RWPE2 (cell line): ENCODE data around the gene PUS10.

Experiments
- ATAC-seq: fragments of 200-7000 bp; cut with Tn5 transposase; 3 replicates; pipeline ENCODE4 v1.9.1; 2021; ENCODE audit warnings: low read depth
- DNase-seq: peaks from one replicate; pipeline ENCODE4 v3.0.0-alpha.2; 2020; ENCODE audit warnings: low spot score
- H3K27ac ChIP-seq: fragments of 450-650 bp; 2 replicates; pipeline ENCODE4 v1.5.1; 2017; ENCODE audit warnings: mild to moderate bottlenecking; ENCODE audit not compliant: poor library complexity, severe bottlenecking
- H3K27me3 ChIP-seq: fragments of 250-450 bp; sonication (Bioruptor Pico); 2 replicates; pipeline ENCODE4 v1.5.1; 2021; ENCODE audit warnings: mild to moderate bottlenecking, moderate library complexity; ENCODE audit not compliant: insufficient read depth, poor library complexity, severe bottlenecking
- H3K36me3 ChIP-seq: fragments of 250-450 bp; sonication (Bioruptor Pico); 2 replicates; pipeline ENCODE4 v1.5.1; 2020; ENCODE audit warnings: low read depth, mild to moderate bottlenecking, moderate library complexity
- H3K4me1 ChIP-seq: fragments of 250-450 bp; sonication (Bioruptor Pico); 2 replicates; pipeline ENCODE4 v1.5.1; 2021; ENCODE audit warnings: mild to moderate bottlenecking, moderate library complexity; ENCODE audit not compliant: insufficient read depth, poor library complexity, severe bottlenecking
- H3K4me3 ChIP-seq: fragments of 250-450 bp; sonication (Bioruptor Pico); 2 replicates; pipeline ENCODE4 v1.5.1; 2021; ENCODE audit warnings: mild to moderate bottlenecking, moderate library complexity; ENCODE audit not compliant: severe bottlenecking
- H3K9me3 ChIP-seq: fragments of 250-450 bp; sonication (Bioruptor Pico); 2 replicates; pipeline ENCODE4 v1.5.1; 2021; ENCODE audit warnings: mild to moderate bottlenecking, moderate library complexity; ENCODE audit not compliant: severe bottlenecking
- TF ChIP-seq, protein P1 (sequence below): fragments of 450-650 bp; IDR thresholded peaks from one replicate; pipeline ENCODE4 v1.5.1; 2017; ENCODE audit warnings: mild to moderate bottlenecking, moderate library complexity; ENCODE audit not compliant: poor library complexity, severe bottlenecking

PUS10 gene

DNA sequence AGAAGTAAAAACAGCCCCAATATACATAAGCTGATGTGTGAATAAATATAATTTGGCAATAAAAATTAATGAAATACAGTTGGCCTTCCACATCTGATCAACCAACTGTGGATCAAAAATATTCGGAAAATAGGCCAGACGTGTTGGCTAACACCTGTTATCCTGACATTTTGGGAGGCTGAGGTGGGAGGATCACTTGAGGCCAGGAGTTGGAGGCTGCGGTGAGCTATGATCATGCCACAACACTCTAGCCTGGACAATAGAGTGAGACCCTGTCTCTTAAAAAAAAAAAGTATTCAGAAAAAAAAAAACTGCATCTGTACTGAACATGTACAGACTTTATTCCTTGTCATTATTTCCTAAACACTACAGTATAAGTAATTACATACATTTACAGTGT is 11.5 kb upstream of the PUS10 start:
- TF ChIP-seq, protein P1, sequence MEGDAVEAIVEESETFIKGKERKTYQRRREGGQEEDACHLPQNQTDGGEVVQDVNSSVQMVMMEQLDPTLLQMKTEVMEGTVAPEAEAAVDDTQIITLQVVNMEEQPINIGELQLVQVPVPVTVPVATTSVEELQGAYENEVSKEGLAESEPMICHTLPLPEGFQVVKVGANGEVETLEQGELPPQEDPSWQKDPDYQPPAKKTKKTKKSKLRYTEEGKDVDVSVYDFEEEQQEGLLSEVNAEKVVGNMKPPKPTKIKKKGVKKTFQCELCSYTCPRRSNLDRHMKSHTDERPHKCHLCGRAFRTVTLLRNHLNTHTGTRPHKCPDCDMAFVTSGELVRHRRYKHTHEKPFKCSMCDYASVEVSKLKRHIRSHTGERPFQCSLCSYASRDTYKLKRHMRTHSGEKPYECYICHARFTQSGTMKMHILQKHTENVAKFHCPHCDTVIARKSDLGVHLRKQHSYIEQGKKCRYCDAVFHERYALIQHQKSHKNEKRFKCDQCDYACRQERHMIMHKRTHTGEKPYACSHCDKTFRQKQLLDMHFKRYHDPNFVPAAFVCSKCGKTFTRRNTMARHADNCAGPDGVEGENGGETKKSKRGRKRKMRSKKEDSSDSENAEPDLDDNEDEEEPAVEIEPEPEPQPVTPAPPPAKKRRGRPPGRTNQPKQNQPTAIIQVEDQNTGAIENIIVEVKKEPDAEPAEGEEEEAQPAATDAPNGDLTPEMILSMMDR, result no peak
- no peak overlapping the region for H3K4me3 ChIP-seq
- no peaks in the 10 kb centered on the region for H3K9me3 ChIP-seq
- DNase-seq (no peak), ATAC-seq (no peak)
- no peaks in the 10 kb centered on the region for H3K27me3 ChIP-seq
- peaks cover 49% of the 10 kb centered on the region for H3K36me3 ChIP-seq
- no peaks in the 10 kb centered on the region for H3K4me1 ChIP-seq
- no peak overlapping the region for H3K27ac ChIP-seq

DNA sequence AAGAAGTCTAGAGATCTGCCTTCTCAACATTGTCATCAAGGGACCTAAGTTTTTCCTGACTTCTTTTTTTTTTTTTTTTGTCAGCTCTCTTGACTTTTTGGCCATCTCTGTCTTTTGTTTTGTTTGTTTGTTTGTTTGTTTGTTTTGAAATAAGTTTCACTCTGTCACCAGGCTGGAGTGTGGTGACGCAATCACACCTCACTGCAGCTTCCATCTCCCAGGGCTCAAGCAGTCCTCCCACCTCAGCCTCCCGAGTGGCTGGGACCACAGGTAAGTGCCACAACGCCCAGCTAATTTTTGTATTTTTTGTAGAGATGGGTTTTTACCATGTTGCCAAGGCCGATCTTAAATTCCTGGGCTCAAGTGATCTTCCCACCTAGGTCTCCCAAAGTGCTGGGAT is 5.6 kb upstream of the PUS10 start:
- no peak for ATAC-seq
- Histone ChIP-seq H3K4me3 (no peak overlapping the region), H3K4me1 (peaks cover 7% of the 10 kb centered on the region), H3K9me3 (no peaks in the 10 kb centered on the region), H3K27me3 (no peaks in the 10 kb centered on the region), H3K36me3 (peaks cover 29% of the 10 kb centered on the region), H3K27ac (no peak overlapping the region)
- TF ChIP-seq, protein P1, result no peak
- no peak for DNase-seq

DNA sequence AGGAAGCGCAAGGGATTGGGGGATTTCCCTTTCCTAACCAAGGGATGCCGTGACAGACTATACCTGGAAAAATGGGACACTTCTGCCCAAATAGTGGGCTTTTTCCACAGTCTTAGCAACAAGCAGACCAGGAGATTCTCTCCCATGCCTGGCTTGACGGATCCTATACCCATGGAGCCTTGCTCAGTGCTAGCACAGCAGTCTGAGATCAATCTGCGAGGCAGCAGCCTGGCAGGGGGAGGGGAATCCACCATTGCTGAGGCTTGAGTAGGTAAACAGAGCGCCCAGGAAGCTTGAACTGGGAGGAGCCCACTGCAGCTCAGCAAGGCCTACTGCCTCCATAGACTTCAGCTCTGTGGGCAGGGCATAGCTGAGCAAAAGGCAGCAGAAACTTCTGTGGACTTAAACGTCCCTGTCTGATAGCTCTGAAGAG is 3.2 kb upstream of the PUS10 start:
- TF ChIP-seq, protein P1, result no peak
- H3K36me3 ChIP-seq, result peaks cover 25% of the 10 kb centered on the region

DNA sequence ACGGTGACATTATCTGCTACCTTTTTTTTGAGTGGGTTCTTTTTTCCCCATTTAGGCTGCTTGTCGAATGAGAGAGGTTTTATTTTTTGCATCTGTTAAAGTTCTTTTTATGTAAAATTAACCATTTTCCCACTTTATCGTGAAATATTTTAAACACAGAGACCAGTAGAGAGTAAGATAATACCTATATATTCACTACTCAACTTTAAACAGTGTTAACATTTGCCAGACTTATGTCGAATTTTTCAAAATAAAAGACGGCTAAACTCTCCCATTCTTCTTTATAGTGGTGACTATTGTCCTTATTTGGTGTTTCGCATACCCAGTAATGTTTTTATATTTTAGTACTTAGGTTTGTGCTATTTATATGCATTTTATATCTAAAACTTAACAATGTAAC is 743 bp upstream of the PUS10 start:
- H3K9me3 ChIP-seq, result no peaks in the 10 kb centered on the region
- DNase-seq, result no peak
- peak overlapping the region; percentile 91 for H3K27ac ChIP-seq
- TF ChIP-seq, protein P1, result no peak
- peaks cover 25% of the 10 kb centered on the region for H3K36me3 ChIP-seq
- H3K4me1 ChIP-seq, result peaks cover 23% of the 10 kb centered on the region
- H3K4me3 ChIP-seq, result peak overlapping the region; percentile 51
- ATAC-seq, result no peak
- no peaks in the 10 kb centered on the region for H3K27me3 ChIP-seq

More for the DNA sequence above, 3.2 kb upstream of the PUS10 start:
- H3K27ac ChIP-seq, result no peak overlapping the region
- H3K4me3 ChIP-seq, result no peak overlapping the region
- peaks cover 7% of the 10 kb centered on the region for H3K4me1 ChIP-seq
- no peak for DNase-seq
- no peaks in the 10 kb centered on the region for H3K27me3 ChIP-seq
- ATAC-seq, result no peak
- H3K9me3 ChIP-seq, result no peaks in the 10 kb centered on the region

DNA sequence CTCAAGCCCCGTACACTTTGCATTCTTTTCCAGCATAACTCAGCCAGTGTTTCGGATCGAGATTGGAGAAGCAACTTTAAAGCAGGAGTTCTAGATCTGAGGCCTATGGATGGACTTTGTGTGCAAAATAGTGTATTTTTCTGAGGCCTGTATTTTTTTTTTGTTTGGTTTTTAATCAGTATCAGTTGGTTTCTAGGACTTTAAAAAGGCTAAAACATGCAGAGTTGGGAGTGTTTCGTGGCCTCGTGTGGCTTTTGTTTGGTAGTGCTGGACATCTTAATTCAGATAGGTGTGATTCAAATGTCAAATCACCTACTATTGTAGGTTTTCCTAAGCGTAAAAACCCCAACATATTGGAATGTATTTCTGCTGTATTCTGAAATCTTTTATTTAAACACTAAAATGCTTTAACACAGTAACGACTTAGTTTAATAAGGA is 282 bp upstream of the PUS10 start:
- TF ChIP-seq, protein P1, result no peak
- peak overlapping the region; percentile 91 for H3K27ac ChIP-seq
- no peak for DNase-seq
- peaks cover 25% of the 10 kb centered on the region for H3K36me3 ChIP-seq
- H3K27me3 ChIP-seq, result no peaks in the 10 kb centered on the region
- H3K4me3 ChIP-seq, result peak overlapping the region; percentile 51
- H3K9me3 ChIP-seq, result no peaks in the 10 kb centered on the region
- no peak for ATAC-seq
- peaks cover 23% of the 10 kb centered on the region for H3K4me1 ChIP-seq
